Upper lobe of left lung (tissue), 6 donors: ENCODE data around the gene CA4. TPM values are rescaled to one million over a fixed set of nuclear protein-coding genes. Genes with fewer than 3 reads are reported as not detected.
"Not testable (repeated sequence)": the region's sequence is repeated elsewhere in the genome, so short reads cannot be mapped to it uniquely, and the experiment has no call there.

Experiments
- ATAC-seq, 2 donors: fragments of 200-7000 bp; cut with Tn5 transposase; one replicate each; pipeline ENCODE4 v1.9.1; 2022; ENCODE audit warnings: mild to moderate bottlenecking in 2 of 2, moderate library complexity in 2 of 2; ENCODE audit not compliant: low FRiP score in 2 of 2
- DNase-seq, 2 donors: peaks; one replicate each; pipeline ENCODE4 v3.0.0-alpha.2; 2019 to 2020
- H3K27ac ChIP-seq, 4 donors: fragments of 200-600 bp; sonication (generic); one replicate each; pipeline ENCODE4 v1.5.1; 2016 to 2019
- H3K27me3 ChIP-seq, 4 donors: fragments of 200-600 bp; sonication (generic); one replicate each; pipeline ENCODE4 v1.5.1; 2017 to 2019
- H3K36me3 ChIP-seq, 4 donors: fragments of 200-600 bp; sonication (generic); one replicate each; pipeline ENCODE4 v1.5.1; 2016 to 2019
- H3K4me1 ChIP-seq, 4 donors: fragments of 200-600 bp; sonication (generic); one replicate each; pipeline ENCODE4 v1.5.1; 2018 to 2019
- H3K4me3 ChIP-seq, 4 donors: fragments of 200-600 bp; sonication (generic); one replicate each; pipeline ENCODE4 v1.5.1; 2017 to 2019; ENCODE audit warnings: mild to moderate bottlenecking in 2 of 4, moderate library complexity in 1 of 4
- H3K9me3 ChIP-seq, 4 donors: fragments of 200-600 bp; sonication (generic); one replicate each; pipeline ENCODE4 v1.5.1; 2018 to 2019
- EP300 ChIP-seq, 4 donors: sonication (generic); formaldehyde crosslinking; IDR thresholded peaks; one replicate each; pipeline ENCODE4 v1.5.1; 2017; ENCODE audit warnings: antibody characterized with exemption in 4 of 4, control low read depth in 2 of 4
- POLR2A ChIP-seq, 4 donors: fragments of 450-650 bp; IDR thresholded peaks; one replicate each; pipeline ENCODE4 v1.5.1; 2016 to 2017; ENCODE audit warnings: antibody characterized with exemption in 4 of 4, mild to moderate bottlenecking in 2 of 4
- POLR2AphosphoS5 ChIP-seq, 2 donors: sonication (generic); formaldehyde crosslinking; IDR thresholded peaks; one replicate each; pipeline ENCODE4 v1.5.1; 2017; ENCODE audit warnings: antibody characterized with exemption in 2 of 2
- WGBS, 2 donors: methylation state at CpG; one replicate each; pipeline ENCODE4 v1.1.5; 2017 to 2018; 5-methylcytosine and 5-hydroxymethylcytosine counted together
- total RNA-seq, 6 donors: library from RNA; depleted of rRNA in 4 of 6; stranded (reverse); fragments of >200 nt in 4 of 6; gene quantifications; one replicate each; pipeline versions ENCODE4 v1.1.0 to v1.2.1, GENCODE V29; 2016 to 2021
- TF ChIP-seq, protein P1 (sequence below), 6 experiments: fragments of 450-650 bp in 4 of 6; fragments of 200-600 bp in 2 of 6; sonication (generic) in 2 of 6; IDR thresholded peaks; one replicate each; pipeline ENCODE4 v1.5.1; 2016 to 2019; ENCODE audit warnings: antibody characterized with exemption in 6 of 6
- donor health status: DM: no; HTN: no; CAD: no; lungs with moderate emphysema.
- donor health status: DM: no; HTN: yes; CAD: no; lungs with severe emphysema.

Gene CA4
- total RNA-seq, 6 donors from 2014 or later, result 7.3 to 102 (median 45.5) TPM

DNA sequence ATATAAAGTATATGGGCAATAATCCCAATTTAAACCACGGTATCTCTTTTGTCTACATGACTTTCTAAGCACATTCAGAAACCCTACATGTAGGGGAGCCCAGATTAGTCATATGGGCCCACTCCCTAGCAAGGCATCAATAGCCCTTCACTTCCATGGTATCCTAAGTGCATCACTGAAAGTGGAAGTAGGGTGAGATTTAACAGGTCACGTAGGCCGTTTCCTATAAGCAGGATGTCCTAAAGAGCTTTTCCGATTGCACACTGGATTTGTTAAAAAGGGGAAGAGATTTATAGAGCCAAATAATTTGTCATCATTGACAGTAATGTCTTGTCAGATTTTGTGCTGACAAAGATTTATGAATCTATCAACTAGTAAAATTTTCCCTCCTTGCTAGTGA is 39.0 kb downstream of the CA4 start:
- H3K4me3 ChIP-seq, result no peak overlapping the region
- peaks cover 19 to 82% (median 55%) of the 10 kb centered on the region in 4 donors for H3K36me3 ChIP-seq
- peaks cover 0 to 4% (median 0%) of the 10 kb centered on the region in 4 donors for H3K4me1 ChIP-seq
- H3K27me3 ChIP-seq, result no peaks in the 10 kb centered on the region
- DNase-seq, result no peak
- peak in 1 of 2 donors; percentile 61 for ATAC-seq
- no peak overlapping the region for H3K27ac ChIP-seq
- TF ChIP-seq POLR2A (IDR thresholded peaks at IDR 0.05), result no peak
- TF ChIP-seq, protein P1, sequence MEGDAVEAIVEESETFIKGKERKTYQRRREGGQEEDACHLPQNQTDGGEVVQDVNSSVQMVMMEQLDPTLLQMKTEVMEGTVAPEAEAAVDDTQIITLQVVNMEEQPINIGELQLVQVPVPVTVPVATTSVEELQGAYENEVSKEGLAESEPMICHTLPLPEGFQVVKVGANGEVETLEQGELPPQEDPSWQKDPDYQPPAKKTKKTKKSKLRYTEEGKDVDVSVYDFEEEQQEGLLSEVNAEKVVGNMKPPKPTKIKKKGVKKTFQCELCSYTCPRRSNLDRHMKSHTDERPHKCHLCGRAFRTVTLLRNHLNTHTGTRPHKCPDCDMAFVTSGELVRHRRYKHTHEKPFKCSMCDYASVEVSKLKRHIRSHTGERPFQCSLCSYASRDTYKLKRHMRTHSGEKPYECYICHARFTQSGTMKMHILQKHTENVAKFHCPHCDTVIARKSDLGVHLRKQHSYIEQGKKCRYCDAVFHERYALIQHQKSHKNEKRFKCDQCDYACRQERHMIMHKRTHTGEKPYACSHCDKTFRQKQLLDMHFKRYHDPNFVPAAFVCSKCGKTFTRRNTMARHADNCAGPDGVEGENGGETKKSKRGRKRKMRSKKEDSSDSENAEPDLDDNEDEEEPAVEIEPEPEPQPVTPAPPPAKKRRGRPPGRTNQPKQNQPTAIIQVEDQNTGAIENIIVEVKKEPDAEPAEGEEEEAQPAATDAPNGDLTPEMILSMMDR (IDR thresholded peaks at IDR 0.05), result no peak
- no peak for TF ChIP-seq POLR2AphosphoS5 (IDR thresholded peaks at IDR 0.05)
- H3K9me3 ChIP-seq, result no peaks in the 10 kb centered on the region
- 84 to 95% methylated on average over 4 of the region's 4 CpGs for WGBS, 2 donors

DNA sequence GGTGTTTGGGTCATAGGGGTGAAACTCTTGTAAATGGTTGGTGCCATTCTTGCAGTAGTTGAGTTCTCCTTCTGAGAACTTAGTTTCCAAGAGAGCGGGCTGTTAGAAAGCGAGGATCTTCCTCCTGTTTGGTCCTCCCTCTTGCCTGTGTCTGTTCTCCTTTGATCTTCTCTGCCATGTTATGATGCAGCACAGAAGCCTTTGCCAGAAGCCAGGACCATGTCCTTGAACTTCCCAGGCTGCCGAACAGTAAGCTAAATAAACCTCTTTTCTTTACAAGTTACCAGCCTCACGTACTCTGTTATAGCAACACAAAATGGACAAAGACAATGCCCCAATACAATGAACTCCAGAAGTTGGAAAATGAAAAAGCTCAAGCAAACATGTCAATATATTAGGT is 40.3 kb downstream of the CA4 start:
- peaks cover 18 to 80% (median 50%) of the 10 kb centered on the region in 4 donors for H3K36me3 ChIP-seq
- H3K9me3 ChIP-seq, H3K27me3 ChIP-seq, DNase-seq, H3K4me3 ChIP-seq, H3K4me1 ChIP-seq, H3K27ac ChIP-seq, ATAC-seq: not testable (repeated sequence)
- WGBS, 2 donors, result 92 to 94% methylated on average over 4 of the region's 4 CpGs

DNA sequence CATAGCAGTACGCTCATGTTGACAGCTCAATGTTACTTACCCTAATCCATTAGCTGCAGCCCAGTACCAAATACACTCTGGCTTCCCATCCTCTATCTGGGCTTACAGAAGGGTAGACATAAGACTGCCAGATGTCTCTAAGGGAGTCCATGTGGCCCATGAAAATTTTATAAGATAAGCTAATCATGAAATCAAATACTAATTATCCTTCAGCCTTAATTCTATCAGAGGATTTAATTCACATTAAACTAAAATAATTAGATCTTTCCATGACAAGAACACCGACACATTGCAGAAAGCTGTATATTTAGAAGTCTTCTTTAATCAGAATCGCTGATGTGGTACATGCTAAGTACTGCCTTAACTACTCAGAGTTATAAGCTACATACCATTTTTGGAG is 43.3 kb downstream of the CA4 start:
- H3K36me3 ChIP-seq, result peaks cover 20 to 88% (median 65%) of the 10 kb centered on the region in 4 donors
- WGBS, 2 donors, result 92 to 99% methylated on average over 3 of the region's 3 CpGs
- not testable (repeated sequence) for H3K4me3 ChIP-seq, ATAC-seq, H3K27me3 ChIP-seq, H3K4me1 ChIP-seq, H3K27ac ChIP-seq, DNase-seq, H3K9me3 ChIP-seq

DNA sequence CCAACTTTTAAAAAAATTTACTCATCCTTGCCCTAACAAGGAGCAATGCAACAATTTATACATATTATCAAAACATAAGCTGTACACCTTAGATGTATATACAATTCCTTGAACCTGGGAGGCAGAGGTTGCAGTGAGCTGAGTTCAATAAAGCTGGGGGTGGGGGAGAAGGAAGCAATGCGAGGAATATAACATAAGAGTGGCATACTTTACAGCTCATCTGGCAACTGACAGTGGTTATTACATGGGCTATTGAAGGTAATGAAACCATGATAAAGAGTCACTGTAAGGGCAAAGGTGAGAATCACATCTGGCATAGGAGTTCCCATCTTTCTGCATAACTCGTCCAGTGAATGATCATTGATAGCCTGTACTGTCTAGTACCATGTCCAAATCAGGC is 43.7 kb downstream of the CA4 start:
- DNase-seq, result no peak
- ATAC-seq, result no peak
- Histone ChIP-seq H3K27me3 (no peaks in the 10 kb centered on the region), H3K27ac (no peak overlapping the region), H3K4me3 (no peak overlapping the region), H3K4me1 (no peaks in the 10 kb centered on the region), H3K36me3 (peaks cover 20 to 91% (median 67%) of the 10 kb centered on the region in 4 donors), H3K9me3 (no peaks in the 10 kb centered on the region)
- WGBS, 2 donors, result 92 to 94% methylated on average over 2 of the region's 2 CpGs
- TF ChIP-seq EP300 (IDR thresholded peaks at IDR 0.05), result no peak
- TF ChIP-seq, protein P1 (IDR thresholded peaks at IDR 0.05), result no peak
- no peak for TF ChIP-seq POLR2A (IDR thresholded peaks at IDR 0.05)
- TF ChIP-seq POLR2AphosphoS5 (IDR thresholded peaks at IDR 0.05), result no peak

DNA sequence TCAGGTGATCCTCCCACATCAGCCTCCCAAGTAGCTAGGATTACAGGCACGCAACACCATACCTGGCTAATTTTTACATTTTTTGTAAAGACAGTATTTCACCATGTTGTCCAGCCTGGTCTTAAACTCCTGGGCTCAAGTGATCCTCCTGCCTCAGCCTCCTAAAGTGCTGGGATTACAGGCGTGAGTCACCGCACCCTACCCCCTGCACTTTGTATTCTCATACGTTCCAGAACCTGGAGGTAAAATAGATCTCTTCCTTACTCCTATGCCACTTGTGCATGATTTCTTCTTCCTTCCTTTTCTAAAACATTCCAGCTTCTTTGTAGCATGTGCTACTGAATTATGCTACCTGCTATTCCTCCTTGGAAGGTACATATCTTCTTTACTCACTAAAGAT is 44.4 kb downstream of the CA4 start:
- H3K9me3 ChIP-seq, ATAC-seq, DNase-seq, H3K4me3 ChIP-seq, H3K27me3 ChIP-seq, H3K4me1 ChIP-seq, H3K27ac ChIP-seq: not testable (repeated sequence)
- WGBS, 2 donors, result 100% methylated on average over 4 of the region's 4 CpGs
- H3K36me3 ChIP-seq, result peaks cover 20 to 92% (median 67%) of the 10 kb centered on the region in 4 donors

DNA sequence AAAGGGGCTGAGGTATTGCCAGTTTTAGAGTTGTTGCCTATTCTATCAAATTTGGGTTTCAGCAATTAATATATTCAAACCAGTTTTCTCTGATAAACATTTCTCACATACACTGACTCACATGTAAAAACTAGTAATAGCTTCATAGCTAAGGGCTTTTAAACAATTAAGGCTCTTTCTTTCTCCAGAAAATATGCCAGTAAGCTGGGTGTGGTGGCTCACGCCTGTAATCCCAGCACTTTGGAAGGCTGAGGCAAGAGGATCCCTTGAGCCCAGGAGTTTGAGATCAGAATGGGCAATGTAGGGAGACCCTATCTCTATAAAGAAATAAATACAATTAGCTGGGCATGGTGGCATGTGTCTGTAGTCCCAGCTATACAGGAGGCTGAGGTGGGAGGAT is 48.9 kb downstream of the CA4 start:
- not testable (repeated sequence) for H3K9me3 ChIP-seq, DNase-seq, H3K27me3 ChIP-seq, H3K4me1 ChIP-seq, H3K4me3 ChIP-seq, ATAC-seq, H3K27ac ChIP-seq
- H3K36me3 ChIP-seq, result peaks cover 6 to 51% (median 35%) of the 10 kb centered on the region in 4 donors
- WGBS, 2 donors, result 76 to 93% methylated on average over 1 of the region's 1 CpG

DNA sequence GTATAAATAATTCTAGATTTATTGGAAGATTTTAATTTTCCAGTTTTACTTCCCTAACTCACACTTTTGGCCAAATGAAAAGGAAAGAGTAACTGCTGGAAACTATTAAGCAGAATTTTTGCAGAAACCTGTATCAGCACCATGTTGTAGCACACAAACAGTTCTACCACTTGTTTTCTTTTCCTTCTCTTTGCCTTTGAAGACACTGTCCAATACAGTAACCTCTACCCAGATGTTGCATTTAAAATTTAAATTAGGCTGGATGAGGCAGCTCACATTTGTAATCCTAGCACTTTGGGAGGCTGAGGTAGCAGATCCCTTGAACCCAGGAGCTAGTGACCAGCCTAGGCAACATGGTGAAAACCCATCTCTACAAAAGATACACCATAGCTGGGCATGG is 56.0 kb downstream of the CA4 start:
- not testable (repeated sequence) for DNase-seq

DNA sequence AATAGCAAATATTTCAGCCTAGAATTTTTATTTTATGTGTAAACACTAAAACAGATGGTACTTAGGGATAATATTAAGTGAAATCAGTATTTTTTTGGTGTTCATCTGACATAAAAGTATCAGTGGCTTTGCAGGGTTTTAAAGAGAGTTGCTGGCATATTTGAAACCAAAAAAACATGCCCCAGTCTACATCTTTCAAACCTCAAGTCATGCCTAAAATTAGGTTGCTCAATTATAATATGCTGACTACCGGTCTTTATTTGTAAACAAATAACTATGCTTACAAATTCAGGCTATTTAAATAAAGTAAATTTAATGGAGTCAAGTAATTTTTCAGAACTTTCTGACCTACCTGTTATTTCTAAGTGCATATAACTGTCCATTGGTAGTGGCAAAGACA is 58.5 kb downstream of the CA4 start:
- ATAC-seq, H3K27ac ChIP-seq, H3K4me3 ChIP-seq: not testable (repeated sequence)

More for the DNA sequence above, 56.0 kb downstream of the CA4 start:
- ATAC-seq, H3K27me3 ChIP-seq, H3K4me3 ChIP-seq, H3K4me1 ChIP-seq, H3K27ac ChIP-seq, H3K9me3 ChIP-seq: not testable (repeated sequence)
- H3K36me3 ChIP-seq, result peaks cover 0 to 10% (median 0%) of the 10 kb centered on the region in 4 donors

More for the DNA sequence above, 58.5 kb downstream of the CA4 start:
- H3K9me3 ChIP-seq, H3K27me3 ChIP-seq, H3K4me1 ChIP-seq, DNase-seq: not testable (repeated sequence)
- 73 to 91% methylated on average over 1 of the region's 1 CpG for WGBS, 2 donors
- peaks cover 0 to 15% (median 3%) of the 10 kb centered on the region in 4 donors for H3K36me3 ChIP-seq

Other genes with a start within 250 kb of the CA4 start
- gene RNFT1, start 185.2 kb upstream of the CA4 start, total RNA-seq, result 10 to 100 TPM in 5 of 6 donors, 1 to 10 TPM in 1; 5.8 to 40.3 (median 28.8) TPM
- 10 to 100 TPM; 17.9 to 35.2 (median 22.3) TPM for gene HEATR6, start 71.1 kb upstream of the CA4 start, total RNA-seq
- 100 to 1,000 TPM in 2 of 6 donors, 10 to 100 TPM in 4; 69.5 to 115 (median 86.3) TPM for gene USP32, start 242.2 kb downstream of the CA4 start, total RNA-seq